AG09309 (cell line): ENCODE measurements around the gene CTPS1.

Source experiments
- DNase-seq: peaks from one replicate; pipeline ENCODE4 v3.0.0-alpha.2; 2010; ENCODE audit warnings: low read depth
- H3K4me3 ChIP-seq: 2 replicates; pipeline ENCODE4 v1.5.1; 2011; ENCODE audit warnings: mild to moderate bottlenecking, low read depth, low read length, moderate library complexity; ENCODE audit not compliant: control insufficient read depth
- CTCF ChIP-seq: IDR thresholded peaks from 2 replicates; pipeline ENCODE4 v1.5.1; 2011; ENCODE audit warnings: mild to moderate bottlenecking, low read depth, low read length, inconsistent platforms; ENCODE audit not compliant: insufficient read depth, control insufficient read depth; ENCODE audit errors: missing control alignments

CTPS1 gene

DNA sequence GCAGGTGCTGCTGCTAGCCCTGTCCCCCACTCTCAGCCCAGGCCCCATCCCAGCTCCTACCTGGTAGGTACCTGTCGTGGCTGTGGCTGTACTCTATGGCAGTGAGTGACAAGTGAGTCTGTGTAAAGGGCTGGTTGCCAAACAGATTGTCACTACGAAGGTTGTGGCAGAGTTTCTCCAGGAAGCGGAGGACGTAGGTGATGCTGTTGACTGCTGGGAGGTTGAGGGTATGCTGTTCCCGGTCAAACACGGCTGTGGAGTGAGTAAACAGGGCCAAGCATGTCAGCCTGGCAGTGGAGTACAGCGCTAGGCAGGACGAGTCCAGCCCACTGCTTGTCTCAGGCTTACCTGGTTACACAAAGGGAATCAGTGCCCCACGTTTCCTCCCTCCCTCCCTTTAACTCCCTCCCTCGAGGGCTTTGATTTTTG lies 66.9 kb downstream of the CTPS1 start:
- no peak for TF ChIP-seq CTCF
- H3K4me3 ChIP-seq = no peak overlapping the region
- DNase-seq = no peak

GRCh38 chr1:41048540-41048939 lies 69.0 kb downstream of the CTPS1 start:
- H3K4me3 ChIP-seq = no peak overlapping the region
- no peak for DNase-seq
- no peak for TF ChIP-seq CTCF

DNA sequence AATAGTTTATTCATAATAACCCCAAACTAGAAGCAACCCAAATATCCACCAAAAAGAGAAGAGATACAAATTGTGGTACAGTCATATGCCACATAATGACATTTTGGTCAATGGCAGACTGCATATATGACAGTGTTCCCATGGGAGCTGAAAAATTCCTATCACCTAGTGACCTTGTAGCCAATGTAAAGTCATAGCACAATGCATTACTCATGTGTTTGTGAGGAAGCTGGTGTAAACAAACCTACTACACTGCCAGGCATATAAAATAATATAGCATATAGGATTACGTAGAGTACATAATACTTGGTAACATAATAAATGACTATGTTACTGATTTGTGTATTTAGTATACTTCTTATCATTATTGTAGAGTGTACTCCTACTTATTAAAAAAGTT lies 71.5 kb downstream of the CTPS1 start:
- no peak for DNase-seq
- no peak overlapping the region for H3K4me3 ChIP-seq
- TF ChIP-seq CTCF = no peak

- DNase-seq = no peak
- H3K4me3 ChIP-seq = no peak overlapping the region
- no peak for TF ChIP-seq CTCF
Observed at GRCh38 chr1:41053316-41053715, 73.8 kb downstream of the CTPS1 start.

- H3K4me3 ChIP-seq = no peak overlapping the region
- DNase-seq = no peak
Observed at GRCh38 chr1:41056907-41057306, 77.4 kb downstream of the CTPS1 start.

More at GRCh38 chr1:41056907-41057306, 77.4 kb downstream of the CTPS1 start:
- no peak for TF ChIP-seq CTCF
